WTC11 (cell line): Measurements from ENCODE around the gene SHOC1. TPM values are rescaled to one million over a fixed set of nuclear protein-coding genes. Genes with fewer than 3 reads are reported as not detected.

Source experiments
- ATAC-seq: fragments of 200-7000 bp; cut with Tn5 transposase; 2 replicates; pipeline ENCODE4 v1.10.0; 2021; ENCODE audit warnings: mild to moderate bottlenecking, moderate library complexity
- CTCF ChIA-PET: fragments of 300-600 bp; sonication (Branson Sonifier 250); formaldehyde crosslinking; loops from one replicate; lab custom pipeline; 2021; ENCODE audit warnings: antibody characterized with exemption; lab: Charles Lee
- POLR2A ChIA-PET: fragments of 350-600 bp; sonication (Branson Sonifier 250); formaldehyde crosslinking; loops from one replicate; lab custom pipeline; 2021; ENCODE audit warnings: antibody characterized with exemption; lab: Charles Lee
- DNase-seq: peaks from one replicate; pipeline ENCODE4 v3.0.0; 2021; ENCODE audit warnings: low spot score
- H3K27ac Mint-ChIP-seq: 2 replicates; pipeline ENCODE4 v1.8.0; 2021; ENCODE audit warnings: mixed read lengths
- H3K27me3 Mint-ChIP-seq: 2 replicates; pipeline ENCODE4 v1.8.0; 2021; ENCODE audit warnings: low read depth, mild to moderate bottlenecking, moderate library complexity, mixed read lengths
- H3K36me3 Mint-ChIP-seq: 2 replicates; pipeline ENCODE4 v1.8.0; 2021; ENCODE audit warnings: mixed read lengths
- H3K4me1 Mint-ChIP-seq: 2 replicates; pipeline ENCODE4 v1.8.0; 2022; ENCODE audit warnings: mixed read lengths
- H3K4me3 Mint-ChIP-seq: 2 replicates; pipeline ENCODE4 v1.8.0; 2021; ENCODE audit warnings: mild to moderate bottlenecking, moderate library complexity, mixed read lengths
- H3K9me3 Mint-ChIP-seq: 2 replicates; pipeline ENCODE4 v1.8.0; 2021; ENCODE audit warnings: mixed read lengths
- ARID4B ChIP-seq: sonication (generic); formaldehyde crosslinking; IDR thresholded peaks from 2 replicates; pipeline ENCODE4 v1.8.0; 2023; ENCODE audit warnings: missing genetic modification reagents, mild to moderate bottlenecking, borderline replicate concordance
- ESRRA ChIP-seq: sonication (generic); formaldehyde crosslinking; IDR thresholded peaks from 2 replicates; pipeline ENCODE4 v1.8.1; 2022; ENCODE audit warnings: mild to moderate bottlenecking, missing genetic modification reagents, borderline replicate concordance
- GRHL2 ChIP-seq: fragments of 250-450 bp; sonication (Bioruptor Pico); IDR thresholded peaks from 2 replicates; pipeline ENCODE4 v1.8.0; 2022; ENCODE audit warnings: mild to moderate bottlenecking, moderate library complexity; ENCODE audit not compliant: insufficient replicate concordance, severe bottlenecking
- PRDM15 ChIP-seq: sonication (generic); formaldehyde crosslinking; IDR thresholded peaks from 2 replicates; pipeline ENCODE4 v1.8.0; 2022; ENCODE audit warnings: missing genetic modification reagents
- ZBTB21 ChIP-seq: sonication (generic); formaldehyde crosslinking; IDR thresholded peaks from 2 replicates; pipeline ENCODE4 v1.8.1; 2023; ENCODE audit warnings: mild to moderate bottlenecking, missing genetic modification reagents, borderline replicate concordance
- ZNF263 ChIP-seq: sonication (generic); formaldehyde crosslinking; IDR thresholded peaks from 2 replicates; pipeline ENCODE4 v1.8.1; 2022; ENCODE audit warnings: low read depth, mild to moderate bottlenecking, moderate library complexity, missing genetic modification reagents
- total RNA-seq: library from RNA; stranded (reverse); gene quantifications from 3 replicates; pipeline ENCODE4 v1.2.3, GENCODE V29; 2021

The SHOC1 gene
- total RNA-seq, 1 experiment from 2014 or later: not detected

GRCh38 chr9:111752455-111752854 is 42.3 kb downstream of the SHOC1 start:
- Mint-ChIP-seq H3K4me1 (no peaks in the 10 kb centered on the region), H3K36me3 (peaks cover 8% of the 10 kb centered on the region), H3K4me3 (no peak overlapping the region), H3K27me3 (peaks cover 2% of the 10 kb centered on the region; the same call in 1 of the 2 replicates), H3K9me3 (peaks cover 37% of the 10 kb centered on the region), H3K27ac (no peak overlapping the region)
- CTCF ChIA-PET: interaction anchor here (1.1 kb wide), 1 partner anchor 223 kb away, joined by 3 read pairs; no protein-coding TSS in a partner anchor
- TF ChIP-seq ESRRA (CRISPR knock-in tag) (no peak), ARID4B (CRISPR knock-in tag) (no peak), ZBTB21 (CRISPR knock-in tag) (no peak), ZNF263 (no peak), GRHL2 (CRISPR knock-in tag) (no peak), PRDM15 (CRISPR knock-in tag) (no peak)
- DNase-seq: no peak
- POLR2A ChIA-PET: no interaction called here
- ATAC-seq: no peak

Other genes starting within 250 kb of the SHOC1 start
- gene PTGR1, start 195.3 kb downstream of the SHOC1 start, total RNA-seq: 41.6 to 51.8 TPM (median 49.0 TPM) in 3 replicates
- gene DNAJC25, start 163.6 kb downstream of the SHOC1 start, total RNA-seq: 6.1 to 7.4 TPM (median 6.8 TPM) in 3 replicates
- 17.2 to 25.3 TPM (median 22.1 TPM) in 3 replicates for gene GNG10, start 133.3 kb downstream of the SHOC1 start, total RNA-seq
- gene UGCG, start 101.9 kb upstream of the SHOC1 start, total RNA-seq: 34.0 to 37.5 TPM (median 34.6 TPM) in 3 replicates